A673 (cell line): ENCODE results near the gene EMC7. TPM values are rescaled to one million over a fixed set of nuclear protein-coding genes. Genes with fewer than 3 reads are reported as not detected.

Experiments used
- BruUV-seq: library from RNA; stranded (reverse); fragments of 400-500 nt; replicated peaks from 2 replicates; lab custom pipeline; 2021; lab: Mats Ljungman, UMichigan
- CTCF ChIA-PET: fragments of 300-600 bp; sonication (Branson Sonifier 250); formaldehyde crosslinking; loops from one replicate; lab custom pipeline; 2022; ENCODE audit warnings: antibody characterized with exemption; lab: Charles Lee
- POLR2A ChIA-PET: fragments of 300-600 bp; sonication (Branson Sonifier 250); formaldehyde crosslinking; loops from one replicate; lab custom pipeline; 2022; ENCODE audit warnings: antibody characterized with exemption; ENCODE audit not compliant: low non-redundant PET; lab: Charles Lee
- DNase-seq: peaks from one replicate; pipeline ENCODE4 v3.0.0-alpha.2; 2015; ENCODE audit warnings: low spot score
- H3K27ac ChIP-seq: fragments of 200-600 bp; sonication (generic); 2 replicates; pipeline ENCODE4 v1.5.1; 2016; ENCODE audit warnings: mixed run types, low read depth, mild to moderate bottlenecking, mixed read lengths, antibody characterized with exemption, low read length; ENCODE audit not compliant: poor library complexity, severe bottlenecking
- H3K27me3 ChIP-seq: fragments of 200-600 bp; sonication (generic); replicated peaks from 2 replicates; pipeline ENCODE4 v1.6.1; 2017; ENCODE audit warnings: mixed run types, low read depth, mild to moderate bottlenecking, mixed read lengths, antibody characterized with exemption, low read length; ENCODE audit not compliant: insufficient read depth, poor library complexity
- H3K36me3 ChIP-seq: fragments of 200-600 bp; sonication (generic); 2 replicates; pipeline ENCODE4 v1.6.1; 2016; ENCODE audit warnings: mixed run types, mild to moderate bottlenecking, mixed read lengths, antibody characterized with exemption, low read length; ENCODE audit not compliant: insufficient read depth, poor library complexity, severe bottlenecking
- H3K4me1 ChIP-seq: fragments of 200-600 bp; sonication (generic); 2 replicates; pipeline ENCODE4 v1.6.1; 2017; ENCODE audit warnings: mixed run types, mild to moderate bottlenecking, mixed read lengths, antibody characterized with exemption, low read length; ENCODE audit not compliant: insufficient read depth, poor library complexity, severe bottlenecking
- H3K4me3 ChIP-seq: fragments of 200-600 bp; sonication (generic); 2 replicates; pipeline ENCODE4 v1.5.1; 2016; ENCODE audit warnings: low read depth, mixed run types, mild to moderate bottlenecking, mixed read lengths, low read length; ENCODE audit not compliant: poor library complexity, severe bottlenecking
- H3K9me3 ChIP-seq: fragments of 200-600 bp; sonication (generic); 2 replicates; pipeline ENCODE4 v1.6.1; 2016; ENCODE audit warnings: mixed run types, low read depth, mild to moderate bottlenecking, mixed read lengths, antibody characterized with exemption, low read length; ENCODE audit not compliant: poor library complexity, severe bottlenecking
- EZH2 ChIP-seq: fragments of 200-600 bp; sonication (generic); IDR thresholded peaks from 2 replicates; pipeline ENCODE4 v1.6.1; 2017; ENCODE audit warnings: borderline replicate concordance, low read depth, mild to moderate bottlenecking, mixed read lengths, antibody characterized with exemption, low read length; ENCODE audit not compliant: poor library complexity, severe bottlenecking
- intact Hi-C: fragments of 100-400 bp; cut with micrococcal nuclease; formaldehyde crosslinking; loops from one replicate; pipeline ENCODE4 v1.10.0; 2022; ENCODE audit not compliant: unreplicated experiment
- total RNA-seq: library from RNA; stranded (reverse); gene quantifications from 2 replicates; pipeline ENCODE4 v1.2.3, GENCODE V29; 2021
- TF ChIP-seq, protein P1 (sequence below): fragments of 300-800, 200-600 bp; sonication (generic); conservative IDR thresholded peaks from 2 replicates; pipeline ENCODE4 v1.5.1; 2017; ENCODE audit warnings: low read depth, mild to moderate bottlenecking, antibody characterized with exemption, low read length, moderate library complexity, mixed read lengths

EMC7 gene
- total RNA-seq, 1 experiment from 2014 or later = 81.2 TPM

DNA sequence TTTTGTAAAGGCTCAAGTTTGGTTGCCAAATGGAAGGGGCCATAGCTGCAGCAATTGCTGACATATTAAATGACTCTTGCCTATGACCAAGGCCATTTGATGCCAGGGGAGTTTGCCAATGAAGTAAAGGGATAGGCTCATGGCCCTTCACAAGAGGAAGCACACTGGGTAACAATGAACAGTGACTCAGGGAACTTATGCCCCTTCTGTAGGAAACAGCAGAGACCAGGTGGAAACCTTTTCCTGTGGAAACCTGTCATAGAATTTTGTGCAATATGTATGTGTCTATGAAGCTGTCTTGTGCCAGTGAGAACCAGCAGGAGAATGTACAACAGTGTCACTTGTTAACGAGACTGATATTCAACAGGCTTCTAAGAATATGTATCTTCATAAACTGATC, 37.2 kb downstream of the EMC7 start:
- H3K9me3 ChIP-seq = no peaks in the 10 kb centered on the region
- TF ChIP-seq, protein P1, sequence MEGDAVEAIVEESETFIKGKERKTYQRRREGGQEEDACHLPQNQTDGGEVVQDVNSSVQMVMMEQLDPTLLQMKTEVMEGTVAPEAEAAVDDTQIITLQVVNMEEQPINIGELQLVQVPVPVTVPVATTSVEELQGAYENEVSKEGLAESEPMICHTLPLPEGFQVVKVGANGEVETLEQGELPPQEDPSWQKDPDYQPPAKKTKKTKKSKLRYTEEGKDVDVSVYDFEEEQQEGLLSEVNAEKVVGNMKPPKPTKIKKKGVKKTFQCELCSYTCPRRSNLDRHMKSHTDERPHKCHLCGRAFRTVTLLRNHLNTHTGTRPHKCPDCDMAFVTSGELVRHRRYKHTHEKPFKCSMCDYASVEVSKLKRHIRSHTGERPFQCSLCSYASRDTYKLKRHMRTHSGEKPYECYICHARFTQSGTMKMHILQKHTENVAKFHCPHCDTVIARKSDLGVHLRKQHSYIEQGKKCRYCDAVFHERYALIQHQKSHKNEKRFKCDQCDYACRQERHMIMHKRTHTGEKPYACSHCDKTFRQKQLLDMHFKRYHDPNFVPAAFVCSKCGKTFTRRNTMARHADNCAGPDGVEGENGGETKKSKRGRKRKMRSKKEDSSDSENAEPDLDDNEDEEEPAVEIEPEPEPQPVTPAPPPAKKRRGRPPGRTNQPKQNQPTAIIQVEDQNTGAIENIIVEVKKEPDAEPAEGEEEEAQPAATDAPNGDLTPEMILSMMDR = no peak
- no peak for TF ChIP-seq EZH2
- H3K27me3 ChIP-seq = no peaks in the 10 kb centered on the region
- CTCF ChIA-PET = no interaction called here
- POLR2A ChIA-PET = interaction anchor here (0.6 kb wide), 1 partner anchor 146 kb away, joined by 3 read pairs; the partner anchor contains the start of gene KATNBL1
- H3K27ac ChIP-seq = no peak overlapping the region
- H3K36me3 ChIP-seq = no peaks in the 10 kb centered on the region
- no peak for DNase-seq
- no peak overlapping the region for H3K4me3 ChIP-seq
- BruUV-seq = no TSS peak
- intact Hi-C loops = no loop called here
- no peaks in the 10 kb centered on the region for H3K4me1 ChIP-seq

DNA sequence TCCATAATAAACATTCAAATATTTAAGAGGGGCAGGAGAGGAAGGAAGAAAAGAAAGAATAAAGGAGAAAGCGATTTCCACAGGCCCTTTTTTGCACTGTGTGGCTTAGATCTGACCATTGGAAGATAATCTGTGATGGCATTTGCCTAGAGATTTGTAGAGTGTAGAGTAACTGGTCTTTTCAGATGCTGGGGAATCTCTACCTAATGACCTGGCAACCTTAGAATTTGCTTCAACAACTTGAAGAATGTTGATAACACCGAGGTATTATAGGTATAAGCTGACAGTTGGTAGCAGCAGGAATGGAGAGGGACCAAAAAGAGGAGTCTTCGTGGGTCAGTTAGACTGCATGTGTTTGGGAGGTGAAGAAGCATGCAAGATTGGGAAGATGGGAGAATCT, 41.7 kb downstream of the EMC7 start:
- intact Hi-C loops = no loop called here
- no peak overlapping the region for H3K4me3 ChIP-seq
- CTCF ChIA-PET = no interaction called here
- H3K4me1 ChIP-seq = no peaks in the 10 kb centered on the region
- no peaks in the 10 kb centered on the region for H3K27me3 ChIP-seq
- no peak overlapping the region for H3K27ac ChIP-seq
- H3K36me3 ChIP-seq = no peaks in the 10 kb centered on the region
- no TSS peak for BruUV-seq
- TF ChIP-seq EZH2 = no peak
- TF ChIP-seq, protein P1 = no peak
- POLR2A ChIA-PET = no interaction called here
- no peak for DNase-seq
- H3K9me3 ChIP-seq = no peaks in the 10 kb centered on the region

DNA sequence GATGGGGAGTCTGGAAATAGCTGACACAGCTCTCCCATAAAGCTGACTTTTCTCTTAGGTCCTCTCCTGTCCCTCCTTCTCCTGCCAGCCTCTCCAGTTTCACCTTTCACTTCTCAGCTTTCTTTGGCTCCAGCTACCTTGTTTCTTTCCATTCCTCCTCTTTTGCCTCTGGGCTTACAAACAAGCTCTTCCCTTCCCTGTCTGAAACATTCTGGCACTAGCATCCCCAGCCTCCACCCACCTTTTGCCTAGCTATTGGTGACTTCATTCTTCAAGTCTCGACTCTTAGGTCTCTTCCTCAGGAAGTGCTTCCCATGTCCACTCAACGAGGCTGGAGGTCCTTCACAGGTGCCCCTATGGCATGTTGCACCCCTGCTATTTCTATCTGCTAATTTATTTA, 42.2 kb downstream of the EMC7 start:
- ChIA-PET POLR2A (interaction anchor here (0.6 kb wide), 1 partner anchor 1969 kb away, joined by 4 read pairs; no protein-coding TSS in a partner anchor), CTCF (no interaction called here)
- TF ChIP-seq, protein P1 = no peak
- no peak for TF ChIP-seq EZH2
- Histone ChIP-seq H3K27me3 (no peaks in the 10 kb centered on the region), H3K4me3 (no peak overlapping the region), H3K4me1 (no peaks in the 10 kb centered on the region), H3K27ac (no peak overlapping the region), H3K9me3 (no peaks in the 10 kb centered on the region), H3K36me3 (no peaks in the 10 kb centered on the region)
- intact Hi-C loops = no loop called here
- DNase-seq = no peak
- no TSS peak for BruUV-seq
